Vagina (tissue), 2 donors: ENCODE data around the gene GAS2L1.

Experiments used
- POLR2A ChIP-seq, 2 donors: fragments of 450-650 bp; IDR thresholded peaks; one replicate each; pipeline ENCODE4 v1.6.1; 2017; ENCODE audit warnings: antibody characterized with exemption in 2 of 2, mild to moderate bottlenecking in 2 of 2, moderate library complexity in 2 of 2
- POLR2AphosphoS5 ChIP-seq, 2 donors: sonication (generic); formaldehyde crosslinking; IDR thresholded peaks; one replicate each; pipeline ENCODE4 v1.9.0; 2017; ENCODE audit warnings: antibody characterized with exemption in 2 of 2, mild to moderate bottlenecking in 2 of 2, low read depth in 1 of 2; ENCODE audit not compliant: insufficient read depth in 1 of 2
- TF ChIP-seq, protein P1 (sequence below), 3 experiments: fragments of 450-650 bp in 2 of 3; fragments of 200-600 bp in 1 of 3; sonication (generic) in 1 of 3; IDR thresholded peaks; one replicate each; pipeline ENCODE4 v1.5.1; 2017 to 2019; ENCODE audit warnings: antibody characterized with exemption in 3 of 3, mild to moderate bottlenecking in 2 of 3, moderate library complexity in 2 of 3

- TF ChIP-seq, protein P1, sequence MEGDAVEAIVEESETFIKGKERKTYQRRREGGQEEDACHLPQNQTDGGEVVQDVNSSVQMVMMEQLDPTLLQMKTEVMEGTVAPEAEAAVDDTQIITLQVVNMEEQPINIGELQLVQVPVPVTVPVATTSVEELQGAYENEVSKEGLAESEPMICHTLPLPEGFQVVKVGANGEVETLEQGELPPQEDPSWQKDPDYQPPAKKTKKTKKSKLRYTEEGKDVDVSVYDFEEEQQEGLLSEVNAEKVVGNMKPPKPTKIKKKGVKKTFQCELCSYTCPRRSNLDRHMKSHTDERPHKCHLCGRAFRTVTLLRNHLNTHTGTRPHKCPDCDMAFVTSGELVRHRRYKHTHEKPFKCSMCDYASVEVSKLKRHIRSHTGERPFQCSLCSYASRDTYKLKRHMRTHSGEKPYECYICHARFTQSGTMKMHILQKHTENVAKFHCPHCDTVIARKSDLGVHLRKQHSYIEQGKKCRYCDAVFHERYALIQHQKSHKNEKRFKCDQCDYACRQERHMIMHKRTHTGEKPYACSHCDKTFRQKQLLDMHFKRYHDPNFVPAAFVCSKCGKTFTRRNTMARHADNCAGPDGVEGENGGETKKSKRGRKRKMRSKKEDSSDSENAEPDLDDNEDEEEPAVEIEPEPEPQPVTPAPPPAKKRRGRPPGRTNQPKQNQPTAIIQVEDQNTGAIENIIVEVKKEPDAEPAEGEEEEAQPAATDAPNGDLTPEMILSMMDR (IDR thresholded peaks at IDR 0.05): no peak
- TF ChIP-seq POLR2AphosphoS5 (IDR thresholded peaks at IDR 0.05; ENCODE audit: insufficient read depth in 1 of 2, low read depth in 1 of 2) (no peak), POLR2A (IDR thresholded peaks at IDR 0.05) (no peak)
Measured at GRCh38 chr22:29313576-29314466, 7.4 kb downstream of the GAS2L1 start.
